HG03108 (cell line): Measurements from ENCODE around the gene TUB.

Experiments used
- ATAC-seq: cut with Tn5 transposase; IDR thresholded peaks from one replicate; pipeline ENCODE4 v1.9.1; 2021; ENCODE audit warnings: moderate library complexity; ENCODE audit not compliant: unreplicated experiment

The TUB gene

GRCh38 chr11:8103909-8104308, 22.9 kb downstream of the TUB start:
- ATAC-seq, result no peak

- ATAC-seq, result no peak
These were observed 24.1 kb downstream of the TUB start for GRCh38 chr11:8105133-8105532.

- no peak for ATAC-seq
These were observed 24.7 kb downstream of the TUB start for GRCh38 chr11:8105666-8106065.

GRCh38 chr11:8106679-8107078, 25.7 kb downstream of the TUB start:
- no peak for ATAC-seq

- no peak for ATAC-seq
These were observed 26.6 kb downstream of the TUB start for GRCh38 chr11:8107642-8108041.

- ATAC-seq, result no peak
These were observed 27.4 kb downstream of the TUB start for GRCh38 chr11:8108421-8108820.

- no peak for ATAC-seq
These were observed 28.7 kb downstream of the TUB start for GRCh38 chr11:8109675-8110074.

- no peak for ATAC-seq
These were observed 29.4 kb downstream of the TUB start for GRCh38 chr11:8110396-8110795.

- ATAC-seq, result no peak
These were observed 30.6 kb downstream of the TUB start for GRCh38 chr11:8111636-8112035.

GRCh38 chr11:8122173-8122764, 41.3 kb downstream of the TUB start:
- no peak for ATAC-seq

GRCh38 chr11:8126649-8127289, 45.8 kb downstream of the TUB start:
- no peak for ATAC-seq

- no peak for ATAC-seq
These were observed 46.4 kb downstream of the TUB start for GRCh38 chr11:8127447-8127846.

GRCh38 chr11:8138526-8138925, 57.5 kb downstream of the TUB start:
- ATAC-seq, result no peak

- no peak for ATAC-seq
These were observed 68.7 kb downstream of the TUB start for GRCh38 chr11:8149726-8150125.
